ENCODE data around the gene SCNN1G. TPM values are rescaled to one million over a fixed set of nuclear protein-coding genes. Genes with fewer than 3 reads are reported as not detected.
A peak's percentile ranks its signal among the peaks of the same experiment; 100 is the strongest.

SCNN1G gene
- total and polyA plus RNA-seq, 2 of the 13 experiments (the other 11 are each of a cell fraction or from before 2014, with no cell fraction given) = not detected

DNA sequence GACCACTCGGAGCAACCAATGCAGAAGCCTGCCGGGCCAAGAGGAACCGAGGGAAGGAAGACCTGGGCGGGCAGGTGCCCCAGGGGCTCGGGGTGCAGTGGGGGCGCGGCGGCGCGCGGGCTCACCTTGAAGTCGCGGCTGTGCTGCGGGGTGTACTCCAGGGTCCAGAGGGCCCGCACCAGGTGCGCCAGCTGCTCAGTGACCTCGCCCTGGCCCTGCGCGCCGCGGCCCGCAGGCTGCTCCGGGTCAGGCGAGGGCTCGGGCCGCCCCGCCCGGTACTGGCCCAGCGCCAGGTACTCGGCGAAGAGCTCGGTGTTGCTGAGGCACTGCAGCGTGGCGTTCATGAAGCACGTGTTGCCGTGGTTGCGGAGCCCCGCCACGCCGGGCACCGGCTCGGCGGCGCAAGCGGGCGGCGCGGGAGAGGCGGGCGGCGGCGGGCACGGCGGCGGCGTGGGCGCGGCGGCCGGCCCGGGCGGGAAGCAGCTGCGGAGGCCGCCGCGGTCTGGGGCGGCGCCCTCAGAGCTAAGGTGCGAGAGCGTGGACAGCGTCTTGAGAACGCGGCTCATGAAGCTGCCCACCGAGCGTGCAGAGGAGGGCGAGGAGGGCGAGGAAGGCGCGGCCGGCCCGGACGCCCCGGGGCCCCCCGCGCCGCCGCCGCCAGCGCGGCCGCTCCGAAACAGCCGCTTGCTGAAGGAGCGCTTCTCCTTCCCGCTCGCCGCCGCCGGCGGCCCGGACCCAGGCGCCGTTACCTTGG, 33.9 kb upstream of the SCNN1G start (continued):
- TF ChIP-seq ZNF609 (CRISPR knock-in tag; IDR thresholded peaks at IDR 0.05; ENCODE audit: borderline replicate concordance) (peak; percentile 39; the same call in 1 of the 2 replicates), ZFP91 (CRISPR knock-in tag; IDR thresholded peaks at IDR 0.05; ENCODE audit: borderline replicate concordance) (peak; percentile 77; the same call in 1 of the 2 replicates), YEATS4 (CRISPR knock-in tag; IDR thresholded peaks at IDR 0.05; ENCODE audit: borderline replicate concordance) (peak; percentile 92), DNMT1 (CRISPR knock-in tag; IDR thresholded peaks at IDR 0.05) (peak; percentile 75), ZNF775 (CRISPR knock-in tag; IDR thresholded peaks at IDR 0.05; ENCODE audit: borderline replicate concordance) (no peak), FOXA1 (IDR thresholded peaks at IDR 0.05) (no peak), FOXA1 (CRISPR knock-in tag; IDR thresholded peaks at IDR 0.05) (0 out of 2 replicates have a peak, but pooled peaks have one; percentile 41), HIVEP1 (CRISPR knock-in tag; IDR thresholded peaks at IDR 0.05) (no peak), ZNF83 (CRISPR knock-in tag; IDR thresholded peaks at IDR 0.05; ENCODE audit: borderline replicate concordance) (0 out of 2 replicates have a peak, but pooled peaks have one; percentile 72), ZNF232 (CRISPR knock-in tag; IDR thresholded peaks at IDR 0.05; ENCODE audit: borderline replicate concordance) (peak; percentile 81; the same call in 1 of the 2 replicates), ZNF234 (CRISPR knock-in tag; conservative IDR thresholded peaks at IDR 0.05) (peak; percentile 84), AHR (CRISPR knock-in tag; IDR thresholded peaks at IDR 0.05) (peak; percentile 86; the same call in 1 of the 2 replicates), SKI (IDR thresholded peaks at IDR 0.05; ENCODE audit: partially characterized antibody) (peak; percentile 73), DPF2 (CRISPR knock-in tag; IDR thresholded peaks at IDR 0.05; ENCODE audit: borderline replicate concordance, low read depth) (0 out of 2 replicates have a peak, but pooled peaks have one; percentile 47)
- TF ChIP-seq, protein P1, sequence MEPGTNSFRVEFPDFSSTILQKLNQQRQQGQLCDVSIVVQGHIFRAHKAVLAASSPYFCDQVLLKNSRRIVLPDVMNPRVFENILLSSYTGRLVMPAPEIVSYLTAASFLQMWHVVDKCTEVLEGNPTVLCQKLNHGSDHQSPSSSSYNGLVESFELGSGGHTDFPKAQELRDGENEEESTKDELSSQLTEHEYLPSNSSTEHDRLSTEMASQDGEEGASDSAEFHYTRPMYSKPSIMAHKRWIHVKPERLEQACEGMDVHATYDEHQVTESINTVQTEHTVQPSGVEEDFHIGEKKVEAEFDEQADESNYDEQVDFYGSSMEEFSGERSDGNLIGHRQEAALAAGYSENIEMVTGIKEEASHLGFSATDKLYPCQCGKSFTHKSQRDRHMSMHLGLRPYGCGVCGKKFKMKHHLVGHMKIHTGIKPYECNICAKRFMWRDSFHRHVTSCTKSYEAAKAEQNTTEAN (CRISPR knock-in tag; conservative IDR thresholded peaks at IDR 0.05) = 0 out of 2 replicates have a peak, but pooled peaks have one; percentile 44
- TF ChIP-seq, protein P2, sequence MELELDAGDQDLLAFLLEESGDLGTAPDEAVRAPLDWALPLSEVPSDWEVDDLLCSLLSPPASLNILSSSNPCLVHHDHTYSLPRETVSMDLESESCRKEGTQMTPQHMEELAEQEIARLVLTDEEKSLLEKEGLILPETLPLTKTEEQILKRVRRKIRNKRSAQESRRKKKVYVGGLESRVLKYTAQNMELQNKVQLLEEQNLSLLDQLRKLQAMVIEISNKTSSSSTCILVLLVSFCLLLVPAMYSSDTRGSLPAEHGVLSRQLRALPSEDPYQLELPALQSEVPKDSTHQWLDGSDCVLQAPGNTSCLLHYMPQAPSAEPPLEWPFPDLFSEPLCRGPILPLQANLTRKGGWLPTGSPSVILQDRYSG (CRISPR knock-in tag; IDR thresholded peaks at IDR 0.05) = peak; percentile 86; the same call in 1 of the 2 replicates
- TF ChIP-seq, protein P3, sequence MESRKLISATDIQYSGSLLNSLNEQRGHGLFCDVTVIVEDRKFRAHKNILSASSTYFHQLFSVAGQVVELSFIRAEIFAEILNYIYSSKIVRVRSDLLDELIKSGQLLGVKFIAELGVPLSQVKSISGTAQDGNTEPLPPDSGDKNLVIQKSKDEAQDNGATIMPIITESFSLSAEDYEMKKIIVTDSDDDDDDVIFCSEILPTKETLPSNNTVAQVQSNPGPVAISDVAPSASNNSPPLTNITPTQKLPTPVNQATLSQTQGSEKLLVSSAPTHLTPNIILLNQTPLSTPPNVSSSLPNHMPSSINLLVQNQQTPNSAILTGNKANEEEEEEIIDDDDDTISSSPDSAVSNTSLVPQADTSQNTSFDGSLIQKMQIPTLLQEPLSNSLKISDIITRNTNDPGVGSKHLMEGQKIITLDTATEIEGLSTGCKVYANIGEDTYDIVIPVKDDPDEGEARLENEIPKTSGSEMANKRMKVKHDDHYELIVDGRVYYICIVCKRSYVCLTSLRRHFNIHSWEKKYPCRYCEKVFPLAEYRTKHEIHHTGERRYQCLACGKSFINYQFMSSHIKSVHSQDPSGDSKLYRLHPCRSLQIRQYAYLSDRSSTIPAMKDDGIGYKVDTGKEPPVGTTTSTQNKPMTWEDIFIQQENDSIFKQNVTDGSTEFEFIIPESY (CRISPR knock-in tag; IDR thresholded peaks at IDR 0.05) = no peak; the same call in none of the 2 replicates

Data from HepG2 (cell line).